NOMO-1 treated with DMSO at 0.1 percent for 48 hours (cell line): ENCODE measurements around the gene DSCAML1.

Experiments used
- DNase-seq: peaks from one replicate; lab custom pipeline; 2025; ENCODE audit not compliant: unreplicated experiment; lab: John Stamatoyannopoulos, UW

DSCAML1 gene

GRCh38 chr11:117702946-117703598, 93.9 kb downstream of the DSCAML1 start:
- no peak for DNase-seq

GRCh38 chr11:117701781-117702180, 95.2 kb downstream of the DSCAML1 start:
- no peak for DNase-seq

- no peak for DNase-seq
Measured at GRCh38 chr11:117700551-117700950, 96.5 kb downstream of the DSCAML1 start.

- DNase-seq = no peak
Measured at GRCh38 chr11:117697319-117697718, 99.7 kb downstream of the DSCAML1 start.

GRCh38 chr11:117696540-117696939, 100.5 kb downstream of the DSCAML1 start:
- no peak for DNase-seq

- no peak for DNase-seq
Measured at GRCh38 chr11:117693344-117693743, 103.7 kb downstream of the DSCAML1 start.

- no peak for DNase-seq
Measured at GRCh38 chr11:117691516-117691915, 105.5 kb downstream of the DSCAML1 start.

- no peak for DNase-seq
Measured at GRCh38 chr11:117691218-117691514, 105.8 kb downstream of the DSCAML1 start.

- no peak for DNase-seq
Measured at GRCh38 chr11:117690484-117691217, 106.4 kb downstream of the DSCAML1 start.

GRCh38 chr11:117688255-117688797, 108.7 kb downstream of the DSCAML1 start:
- DNase-seq = no peak

- DNase-seq = no peak
Measured at GRCh38 chr11:117687776-117688175, 109.2 kb downstream of the DSCAML1 start.

GRCh38 chr11:117686711-117687110, 110.3 kb downstream of the DSCAML1 start:
- no peak for DNase-seq

- no peak for DNase-seq
Measured at GRCh38 chr11:117685566-117685965, 111.5 kb downstream of the DSCAML1 start.

- no peak for DNase-seq
Measured at GRCh38 chr11:117684731-117685130, 112.3 kb downstream of the DSCAML1 start.

- no peak for DNase-seq
Measured at GRCh38 chr11:117684111-117684510, 112.9 kb downstream of the DSCAML1 start.

GRCh38 chr11:117681438-117681837, 115.6 kb downstream of the DSCAML1 start:
- DNase-seq = no peak

- DNase-seq = no peak
Measured at GRCh38 chr11:117679461-117679860, 117.6 kb downstream of the DSCAML1 start.

- no peak for DNase-seq
Measured at GRCh38 chr11:117678658-117679406, 118.2 kb downstream of the DSCAML1 start.

GRCh38 chr11:117677729-117678310, 119.2 kb downstream of the DSCAML1 start:
- no peak for DNase-seq

- no peak for DNase-seq
Measured at GRCh38 chr11:117676501-117676900, 120.5 kb downstream of the DSCAML1 start.

GRCh38 chr11:117673602-117674001, 123.4 kb downstream of the DSCAML1 start:
- no peak for DNase-seq
